OCI-LY3 (cell line): ENCODE measurements around the gene MAP6.

Source experiments
- CTCF ChIP-seq: fragments of 200-600, 300-600 bp; sonication (generic); IDR thresholded peaks from 2 replicates; pipeline ENCODE4 v1.5.1; 2014; ENCODE audit warnings: antibody characterized with exemption, low read length, low read depth
- EZH2phosphoT487 ChIP-seq: fragments of 200-600 bp; shearing (Covaris generic); IDR thresholded peaks from 2 replicates; pipeline ENCODE4 v1.6.1; 2018; ENCODE audit warnings: antibody characterized with exemption, mixed run types, low read depth

DNA sequence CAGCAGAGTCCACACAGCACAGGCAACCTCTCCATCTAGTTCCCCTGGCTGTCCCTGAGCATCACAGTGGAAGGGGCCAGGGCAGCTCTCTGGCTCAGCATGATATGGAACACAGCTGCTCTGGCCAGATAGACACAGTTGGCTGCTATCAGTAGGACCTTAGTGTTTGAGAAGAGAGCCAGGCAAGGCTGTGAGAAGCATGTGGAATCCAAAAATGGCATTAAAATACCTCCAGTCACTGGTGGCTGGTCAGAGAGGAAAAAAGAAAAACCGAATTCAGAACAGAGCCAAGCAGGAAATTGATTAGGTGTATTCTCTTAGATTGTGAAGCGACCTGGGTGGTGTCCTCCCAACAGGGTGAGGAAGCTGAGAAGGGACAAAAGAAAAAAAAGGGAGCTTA is 78.9 kb downstream of the MAP6 start:
- no peak for TF ChIP-seq CTCF
- TF ChIP-seq EZH2phosphoT487, result no peak
